Measurements from ENCODE around the gene YWHAG.

YWHAG gene

GRCh38 chr7:76283254-76284159 lies 75.3 kb downstream of the YWHAG start:
- H3K27ac ChIP-seq = no peak overlapping the region
- TF ChIP-seq CTCF (conservative IDR thresholded peaks at IDR 0.05) = no peak

- no peak for TF ChIP-seq CTCF (conservative IDR thresholded peaks at IDR 0.05)
- peak overlapping the region; percentile 29; the same call in 1 of the 2 replicates for H3K27ac ChIP-seq
Measured at GRCh38 chr7:76282344-76283253, 76.2 kb downstream of the YWHAG start.

GRCh38 chr7:76281706-76282343 lies 77.0 kb downstream of the YWHAG start:
- H3K27ac ChIP-seq = peak overlapping the region; percentile 2; the same call in 1 of the 2 replicates
- no peak for TF ChIP-seq CTCF (conservative IDR thresholded peaks at IDR 0.05)

GRCh38 chr7:76281006-76281705 lies 77.6 kb downstream of the YWHAG start:
- no peak for TF ChIP-seq CTCF (conservative IDR thresholded peaks at IDR 0.05)
- peak overlapping the region; percentile 2; the same call in 1 of the 2 replicates for H3K27ac ChIP-seq

- TF ChIP-seq CTCF (conservative IDR thresholded peaks at IDR 0.05) = no peak
- no peak overlapping the region for H3K27ac ChIP-seq
Measured at GRCh38 chr7:76280408-76280807, 78.4 kb downstream of the YWHAG start.

- no peak for TF ChIP-seq CTCF (conservative IDR thresholded peaks at IDR 0.05)
- no peak overlapping the region; the same call in 1 of the 2 replicates for H3K27ac ChIP-seq
Measured at GRCh38 chr7:76278540-76278939, 80.3 kb downstream of the YWHAG start.
